ENCODE results near the gene KCNC3.

Gene KCNC3

GRCh38 chr19:50329146-50329925 lies at the start of gene KCNC3 (continued):
- no peak for TF ChIP-seq ZNF561 (tag by site-specific recombination; IDR thresholded peaks at IDR 0.05; ENCODE audit: borderline replicate concordance)
- TF ChIP-seq ZNF747 (tag by site-specific recombination; IDR thresholded peaks at IDR 0.05): no peak
- TF ChIP-seq ZNF157 (tag by site-specific recombination; IDR thresholded peaks at IDR 0.05): no peak
- TF ChIP-seq KLF8 (tag by site-specific recombination; IDR thresholded peaks at IDR 0.05): peak; percentile 88
- no peak for TF ChIP-seq ZNF626 (tag by site-specific recombination; IDR thresholded peaks at IDR 0.05)
- no peak for TF ChIP-seq ZBTB48 (tag by site-specific recombination; IDR thresholded peaks at IDR 0.05)
- TF ChIP-seq ZFP69B (tag by site-specific recombination; IDR thresholded peaks at IDR 0.05): 0 out of 2 replicates have a peak, but pooled peaks have one; percentile 11
- TF ChIP-seq ZNF324 (tag by site-specific recombination; IDR thresholded peaks at IDR 0.05): no peak
- no peak for TF ChIP-seq ZNF488 (tag by site-specific recombination; IDR thresholded peaks at IDR 0.05)
- TF ChIP-seq ZNF350 (tag by site-specific recombination; IDR thresholded peaks at IDR 0.05): no peak
- TF ChIP-seq ZNF664 (tag by site-specific recombination; IDR thresholded peaks at IDR 0.05): no peak
- TF ChIP-seq EGR2 (tag by site-specific recombination; IDR thresholded peaks at IDR 0.05; ENCODE audit: low read depth): no peak
- TF ChIP-seq, protein P1, sequence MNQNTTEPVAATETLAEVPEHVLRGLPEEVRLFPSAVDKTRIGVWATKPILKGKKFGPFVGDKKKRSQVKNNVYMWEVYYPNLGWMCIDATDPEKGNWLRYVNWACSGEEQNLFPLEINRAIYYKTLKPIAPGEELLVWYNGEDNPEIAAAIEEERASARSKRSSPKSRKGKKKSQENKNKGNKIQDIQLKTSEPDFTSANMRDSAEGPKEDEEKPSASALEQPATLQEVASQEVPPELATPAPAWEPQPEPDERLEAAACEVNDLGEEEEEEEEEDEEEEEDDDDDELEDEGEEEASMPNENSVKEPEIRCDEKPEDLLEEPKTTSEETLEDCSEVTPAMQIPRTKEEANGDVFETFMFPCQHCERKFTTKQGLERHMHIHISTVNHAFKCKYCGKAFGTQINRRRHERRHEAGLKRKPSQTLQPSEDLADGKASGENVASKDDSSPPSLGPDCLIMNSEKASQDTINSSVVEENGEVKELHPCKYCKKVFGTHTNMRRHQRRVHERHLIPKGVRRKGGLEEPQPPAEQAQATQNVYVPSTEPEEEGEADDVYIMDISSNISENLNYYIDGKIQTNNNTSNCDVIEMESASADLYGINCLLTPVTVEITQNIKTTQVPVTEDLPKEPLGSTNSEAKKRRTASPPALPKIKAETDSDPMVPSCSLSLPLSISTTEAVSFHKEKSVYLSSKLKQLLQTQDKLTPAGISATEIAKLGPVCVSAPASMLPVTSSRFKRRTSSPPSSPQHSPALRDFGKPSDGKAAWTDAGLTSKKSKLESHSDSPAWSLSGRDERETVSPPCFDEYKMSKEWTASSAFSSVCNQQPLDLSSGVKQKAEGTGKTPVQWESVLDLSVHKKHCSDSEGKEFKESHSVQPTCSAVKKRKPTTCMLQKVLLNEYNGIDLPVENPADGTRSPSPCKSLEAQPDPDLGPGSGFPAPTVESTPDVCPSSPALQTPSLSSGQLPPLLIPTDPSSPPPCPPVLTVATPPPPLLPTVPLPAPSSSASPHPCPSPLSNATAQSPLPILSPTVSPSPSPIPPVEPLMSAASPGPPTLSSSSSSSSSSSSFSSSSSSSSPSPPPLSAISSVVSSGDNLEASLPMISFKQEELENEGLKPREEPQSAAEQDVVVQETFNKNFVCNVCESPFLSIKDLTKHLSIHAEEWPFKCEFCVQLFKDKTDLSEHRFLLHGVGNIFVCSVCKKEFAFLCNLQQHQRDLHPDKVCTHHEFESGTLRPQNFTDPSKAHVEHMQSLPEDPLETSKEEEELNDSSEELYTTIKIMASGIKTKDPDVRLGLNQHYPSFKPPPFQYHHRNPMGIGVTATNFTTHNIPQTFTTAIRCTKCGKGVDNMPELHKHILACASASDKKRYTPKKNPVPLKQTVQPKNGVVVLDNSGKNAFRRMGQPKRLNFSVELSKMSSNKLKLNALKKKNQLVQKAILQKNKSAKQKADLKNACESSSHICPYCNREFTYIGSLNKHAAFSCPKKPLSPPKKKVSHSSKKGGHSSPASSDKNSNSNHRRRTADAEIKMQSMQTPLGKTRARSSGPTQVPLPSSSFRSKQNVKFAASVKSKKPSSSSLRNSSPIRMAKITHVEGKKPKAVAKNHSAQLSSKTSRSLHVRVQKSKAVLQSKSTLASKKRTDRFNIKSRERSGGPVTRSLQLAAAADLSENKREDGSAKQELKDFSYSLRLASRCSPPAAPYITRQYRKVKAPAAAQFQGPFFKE (tag by site-specific recombination; IDR thresholded peaks at IDR 0.05; ENCODE audit: borderline replicate concordance): no peak
- TF ChIP-seq, protein P2, sequence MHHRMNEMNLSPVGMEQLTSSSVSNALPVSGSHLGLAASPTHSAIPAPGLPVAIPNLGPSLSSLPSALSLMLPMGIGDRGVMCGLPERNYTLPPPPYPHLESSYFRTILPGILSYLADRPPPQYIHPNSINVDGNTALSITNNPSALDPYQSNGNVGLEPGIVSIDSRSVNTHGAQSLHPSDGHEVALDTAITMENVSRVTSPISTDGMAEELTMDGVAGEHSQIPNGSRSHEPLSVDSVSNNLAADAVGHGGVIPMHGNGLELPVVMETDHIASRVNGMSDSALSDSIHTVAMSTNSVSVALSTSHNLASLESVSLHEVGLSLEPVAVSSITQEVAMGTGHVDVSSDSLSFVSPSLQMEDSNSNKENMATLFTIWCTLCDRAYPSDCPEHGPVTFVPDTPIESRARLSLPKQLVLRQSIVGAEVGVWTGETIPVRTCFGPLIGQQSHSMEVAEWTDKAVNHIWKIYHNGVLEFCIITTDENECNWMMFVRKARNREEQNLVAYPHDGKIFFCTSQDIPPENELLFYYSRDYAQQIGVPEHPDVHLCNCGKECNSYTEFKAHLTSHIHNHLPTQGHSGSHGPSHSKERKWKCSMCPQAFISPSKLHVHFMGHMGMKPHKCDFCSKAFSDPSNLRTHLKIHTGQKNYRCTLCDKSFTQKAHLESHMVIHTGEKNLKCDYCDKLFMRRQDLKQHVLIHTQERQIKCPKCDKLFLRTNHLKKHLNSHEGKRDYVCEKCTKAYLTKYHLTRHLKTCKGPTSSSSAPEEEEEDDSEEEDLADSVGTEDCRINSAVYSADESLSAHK (tag by site-specific recombination; IDR thresholded peaks at IDR 0.05): peak; percentile 94
- TF ChIP-seq ZNF239 (tag by site-specific recombination; IDR thresholded peaks at IDR 0.05): no peak
- no peak for TF ChIP-seq ZBTB44 (tag by site-specific recombination; IDR thresholded peaks at IDR 0.05)
- no peak for TF ChIP-seq ZNF776 (tag by site-specific recombination; IDR thresholded peaks at IDR 0.05; ENCODE audit: borderline replicate concordance)
- TF ChIP-seq ATF2 (tag by site-specific recombination; IDR thresholded peaks at IDR 0.05; ENCODE audit: low read depth): no peak
- TF ChIP-seq ZNF529 (tag by site-specific recombination; IDR thresholded peaks at IDR 0.05; ENCODE audit: insufficient replicate concordance): no peak
- no peak for TF ChIP-seq ZNF473 (tag by site-specific recombination; IDR thresholded peaks at IDR 0.05)
- no peak for TF ChIP-seq ZNF391 (tag by site-specific recombination; IDR thresholded peaks at IDR 0.05; ENCODE audit: borderline replicate concordance, low read depth)
- peak; percentile 95 for TF ChIP-seq ZNF341 (tag by site-specific recombination; IDR thresholded peaks at IDR 0.05; ENCODE audit: low read depth)
- no peak for TF ChIP-seq ZNF76 (tag by site-specific recombination; IDR thresholded peaks at IDR 0.05; ENCODE audit: borderline replicate concordance, low read depth)
- no peak for TF ChIP-seq GLIS2 (tag by site-specific recombination; IDR thresholded peaks at IDR 0.05)
- peak; percentile 77 for TF ChIP-seq ZNF366 (tag by site-specific recombination; conservative IDR thresholded peaks at IDR 0.05)
- TF ChIP-seq ZNF768 (tag by site-specific recombination; IDR thresholded peaks at IDR 0.05): no peak
- TF ChIP-seq ZSCAN16 (tag by site-specific recombination; IDR thresholded peaks at IDR 0.05): no peak
- no peak for TF ChIP-seq ZNF37A (tag by site-specific recombination; IDR thresholded peaks at IDR 0.05)

All from HEK293 (cell line).